OCI-LY1 (cell line): ENCODE data around the gene CD72.
"Not testable (repeated sequence)": the region's sequence is repeated elsewhere in the genome, so short reads cannot be mapped to it uniquely, and the experiment has no call there.

Experiments
- CTCF ChIP-seq: fragments of 200-600 bp; sonication (generic), shearing (Covaris generic); IDR thresholded peaks from 2 replicates; pipeline ENCODE4 v1.5.1; 2017; ENCODE audit warnings: mild to moderate bottlenecking, antibody characterized with exemption, low read length, moderate library complexity, mixed read lengths
- EZH2 ChIP-seq: fragments of 200-600 bp; sonication (generic), shearing (Covaris generic); IDR thresholded peaks from 2 replicates; pipeline ENCODE4 v1.8.0; 2017; ENCODE audit warnings: borderline replicate concordance, mixed run types, mild to moderate bottlenecking, antibody characterized with exemption, low read length, moderate library complexity, mixed read lengths

- TF ChIP-seq CTCF, EZH2: not testable (repeated sequence)
Measured at GRCh38 chr9:35641478-35641877, 23.3 kb upstream of the CD72 start.
